Effector memory CD4-positive, alpha-beta T cell (primary cell): ENCODE measurements around the gene BPIFB2.

ENCODE experiments used
- DNase-seq, 3 donors: peaks; one replicate each; pipeline ENCODE4 v3.0.0-alpha.2; 2020
- H3K27ac ChIP-seq: 2 replicates; pipeline ENCODE4 v1.7.0; 2013; ENCODE audit warnings: mild to moderate bottlenecking, low read length, moderate library complexity; ENCODE audit not compliant: insufficient read depth, poor library complexity, severe bottlenecking
- H3K27me3 ChIP-seq: replicated peaks from 2 replicates; pipeline ENCODE4 v1.7.0; 2013; ENCODE audit warnings: mild to moderate bottlenecking, low read length; ENCODE audit not compliant: insufficient read depth, control insufficient read depth, poor library complexity, severe bottlenecking
- H3K36me3 ChIP-seq: 2 replicates; pipeline ENCODE4 v1.7.0; 2013; ENCODE audit warnings: mild to moderate bottlenecking, low read length, moderate library complexity; ENCODE audit not compliant: control insufficient read depth, insufficient read depth
- H3K4me1 ChIP-seq: 2 replicates; pipeline ENCODE4 v1.7.0; 2013; ENCODE audit warnings: low read length, mild to moderate bottlenecking; ENCODE audit not compliant: control insufficient read depth, insufficient read depth, poor library complexity, severe bottlenecking
- H3K4me3 ChIP-seq: 2 replicates; pipeline ENCODE4 v1.7.0; 2013; ENCODE audit warnings: low read length, low read depth, mild to moderate bottlenecking; ENCODE audit not compliant: insufficient read depth, poor library complexity, severe bottlenecking
- H3K9me3 ChIP-seq: 2 replicates; pipeline ENCODE4 v1.7.0; 2013; ENCODE audit warnings: mild to moderate bottlenecking, low read length, moderate library complexity; ENCODE audit not compliant: control insufficient read depth

The BPIFB2 gene

GRCh38 chr20:33006776-33007375 lies 628 bp upstream of the BPIFB2 start:
- Histone ChIP-seq H3K27ac (no peak overlapping the region), H3K4me1 (no peaks in the 10 kb centered on the region), H3K27me3 (no peaks in the 10 kb centered on the region), H3K4me3 (no peak overlapping the region), H3K36me3 (no peaks in the 10 kb centered on the region), H3K9me3 (no peaks in the 10 kb centered on the region)
- DNase-seq, result no peak

DNA sequence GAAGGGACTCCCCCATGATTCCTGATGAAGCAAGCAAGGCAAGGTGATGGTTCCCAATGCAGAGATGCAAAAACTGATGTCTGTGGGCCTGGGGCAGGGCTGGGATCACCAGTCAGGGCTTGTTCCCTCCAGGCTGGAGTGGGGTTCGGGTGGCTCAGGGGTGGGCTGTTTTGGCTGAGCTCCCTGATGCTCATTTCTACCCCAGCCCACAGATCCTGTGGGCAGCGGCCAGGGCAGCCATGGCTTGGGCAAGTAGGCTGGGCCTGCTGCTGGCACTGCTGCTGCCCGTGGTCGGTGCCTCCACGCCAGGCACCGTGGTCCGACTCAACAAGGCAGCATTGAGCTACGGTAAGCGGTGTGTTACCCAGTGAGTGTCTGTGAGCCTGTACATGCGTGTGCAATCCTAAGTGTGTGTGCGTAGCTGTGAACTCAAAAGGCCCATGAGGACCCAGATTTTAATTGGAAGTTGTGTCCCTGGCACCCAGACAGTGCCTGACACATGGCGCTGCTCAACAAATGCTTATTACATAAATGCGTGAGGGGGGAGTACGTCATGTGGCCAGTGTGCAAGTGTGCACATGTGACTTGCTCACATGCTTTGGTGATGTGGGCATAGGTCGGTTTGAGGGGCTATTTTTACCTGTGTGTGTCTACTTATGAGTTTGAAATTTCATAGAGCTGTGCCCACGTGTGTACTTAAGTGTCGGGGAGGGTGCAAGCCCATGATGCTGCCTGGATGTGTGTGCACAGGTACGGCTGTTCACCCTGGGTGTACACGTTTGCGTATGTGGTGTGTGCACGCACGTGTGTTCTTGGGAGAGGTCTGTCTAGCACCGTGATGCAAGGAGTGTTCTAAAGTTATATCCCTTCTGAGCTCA lies 1.1 kb downstream of the BPIFB2 start:
- no peaks in the 10 kb centered on the region for H3K36me3 ChIP-seq
- H3K4me3 ChIP-seq, result no peak overlapping the region
- H3K27ac ChIP-seq, result no peak overlapping the region
- H3K4me1 ChIP-seq, result no peaks in the 10 kb centered on the region
- DNase-seq, result no peak
- no peaks in the 10 kb centered on the region for H3K9me3 ChIP-seq
- H3K27me3 ChIP-seq, result no peaks in the 10 kb centered on the region

GRCh38 chr20:33009214-33010132 lies 2.0 kb downstream of the BPIFB2 start:
- Histone ChIP-seq H3K4me1 (no peaks in the 10 kb centered on the region), H3K9me3 (no peaks in the 10 kb centered on the region), H3K27me3 (no peaks in the 10 kb centered on the region), H3K4me3 (no peak overlapping the region), H3K27ac (no peak overlapping the region), H3K36me3 (no peaks in the 10 kb centered on the region)
- no peak for DNase-seq

DNA sequence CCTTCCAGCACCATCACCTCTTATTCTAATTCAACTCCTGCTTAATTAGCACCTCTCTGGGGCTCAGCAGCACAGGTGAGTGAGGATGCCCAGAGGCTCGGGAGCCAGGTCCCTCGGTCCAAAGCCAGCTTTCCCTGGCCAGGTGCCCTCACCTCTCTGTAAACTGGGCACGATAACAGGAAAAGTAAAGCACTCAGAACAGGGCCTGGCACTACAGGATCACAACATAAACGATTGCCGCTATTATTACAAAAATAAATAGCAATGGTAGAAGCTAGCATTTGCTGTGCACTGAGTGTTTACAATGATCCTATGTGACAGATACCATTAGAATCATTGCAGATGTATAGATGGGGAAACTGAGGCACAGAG lies 2.6 kb downstream of the BPIFB2 start:
- Histone ChIP-seq H3K27me3 (no peaks in the 10 kb centered on the region), H3K4me3 (no peak overlapping the region), H3K27ac (no peak overlapping the region), H3K9me3 (no peaks in the 10 kb centered on the region), H3K4me1 (no peaks in the 10 kb centered on the region), H3K36me3 (no peaks in the 10 kb centered on the region)
- no peak for DNase-seq

GRCh38 chr20:33010674-33011449 lies 3.4 kb downstream of the BPIFB2 start:
- H3K36me3 ChIP-seq, result no peaks in the 10 kb centered on the region
- no peaks in the 10 kb centered on the region for H3K9me3 ChIP-seq
- no peak for DNase-seq
- no peaks in the 10 kb centered on the region for H3K4me1 ChIP-seq
- H3K27ac ChIP-seq, result no peak overlapping the region
- no peaks in the 10 kb centered on the region for H3K27me3 ChIP-seq
- no peak overlapping the region for H3K4me3 ChIP-seq

DNA sequence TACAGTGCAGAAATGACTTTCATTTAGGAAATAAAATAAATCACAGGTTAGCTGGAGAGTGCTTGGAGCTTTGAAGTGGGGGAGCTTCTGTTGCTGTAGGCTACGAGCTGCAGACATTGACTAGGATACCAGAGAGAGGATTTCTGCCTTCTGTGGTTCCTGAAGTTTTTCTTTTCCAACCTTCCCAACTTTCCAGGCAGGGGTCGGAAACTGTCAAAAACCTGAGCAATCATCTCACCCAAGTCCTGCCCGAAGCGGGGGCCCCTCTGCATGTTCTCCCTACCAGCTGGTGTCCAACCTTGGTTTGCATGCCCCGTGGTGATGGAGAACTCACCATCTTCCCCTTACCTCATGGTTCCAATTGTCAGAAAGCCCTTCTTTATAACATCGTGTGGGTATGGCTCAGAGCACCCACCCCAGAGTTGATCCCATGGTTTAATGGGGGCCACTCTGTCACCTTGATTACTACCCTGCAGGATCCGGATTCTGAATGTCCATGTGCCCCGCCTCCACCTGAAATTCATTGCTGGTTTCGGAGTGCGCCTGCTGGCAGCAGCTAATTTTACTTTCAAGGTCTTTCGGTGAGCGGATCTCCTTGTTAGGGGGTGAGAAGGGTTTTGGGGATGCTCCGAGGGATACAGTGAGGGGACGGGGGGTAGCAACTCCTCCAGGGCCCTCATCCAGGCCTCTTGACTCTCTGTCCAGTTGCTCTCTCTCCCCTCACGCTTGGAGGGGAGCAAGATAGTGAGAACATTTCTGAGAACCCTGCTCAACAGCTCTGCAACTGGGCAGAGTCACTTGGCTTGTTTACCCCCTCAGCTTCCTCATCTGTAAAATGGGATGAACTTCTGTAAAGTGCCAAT lies 5.1 kb downstream of the BPIFB2 start:
- Histone ChIP-seq H3K27me3 (no peaks in the 10 kb centered on the region), H3K27ac (no peak overlapping the region), H3K36me3 (no peaks in the 10 kb centered on the region), H3K4me3 (no peak overlapping the region), H3K9me3 (no peaks in the 10 kb centered on the region), H3K4me1 (peaks cover 3% of the 10 kb centered on the region)
- no peak for DNase-seq

- Histone ChIP-seq H3K36me3 (no peaks in the 10 kb centered on the region), H3K27ac (no peak overlapping the region), H3K4me3 (no peak overlapping the region), H3K4me1 (peaks cover 3% of the 10 kb centered on the region), H3K9me3 (no peaks in the 10 kb centered on the region), H3K27me3 (no peaks in the 10 kb centered on the region)
- DNase-seq, result no peak
Measured at GRCh38 chr20:33013701-33014326, 6.3 kb downstream of the BPIFB2 start.

DNA sequence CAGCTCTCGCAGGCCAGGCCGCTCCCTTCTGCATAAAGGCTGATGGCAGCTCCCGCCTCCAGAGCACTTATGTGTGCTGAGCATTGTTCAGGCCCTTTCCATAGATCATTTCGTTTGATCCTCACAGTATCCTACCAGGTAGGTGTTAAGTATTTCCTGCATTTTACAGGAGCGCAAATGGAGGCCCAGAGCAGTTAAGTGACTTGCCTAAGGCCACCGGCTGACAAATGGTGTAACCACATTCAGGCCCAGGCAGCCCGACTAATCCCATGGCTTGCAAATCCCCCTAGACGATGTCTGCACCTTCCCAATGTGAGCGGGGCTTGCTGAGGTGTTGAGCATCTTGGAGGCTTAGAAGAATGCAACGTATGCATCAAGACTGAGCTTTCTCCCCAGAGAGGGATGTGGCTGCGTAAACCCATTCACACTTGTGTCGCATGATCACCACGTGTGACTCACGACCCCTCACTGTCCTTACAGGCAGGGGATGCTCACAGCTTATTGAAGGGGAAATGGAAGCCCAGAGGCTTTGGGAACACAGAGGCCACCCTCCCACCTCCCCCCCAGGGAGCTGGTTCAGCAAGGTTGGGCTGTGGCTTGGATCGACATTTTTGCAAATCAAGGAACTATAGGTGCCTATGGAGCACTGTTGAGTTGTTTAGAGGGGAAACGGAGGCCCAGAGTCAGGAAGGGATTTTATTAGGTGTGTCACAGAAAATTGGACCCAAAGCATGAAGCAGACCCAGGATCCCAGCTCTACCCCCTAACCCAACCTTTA lies 7.0 kb downstream of the BPIFB2 start:
- H3K9me3 ChIP-seq, result no peaks in the 10 kb centered on the region
- no peak for DNase-seq
- H3K4me1 ChIP-seq, result peaks cover 3% of the 10 kb centered on the region
- H3K27me3 ChIP-seq, result no peaks in the 10 kb centered on the region
- no peak overlapping the region for H3K27ac ChIP-seq
- no peak overlapping the region for H3K4me3 ChIP-seq
- no peaks in the 10 kb centered on the region for H3K36me3 ChIP-seq
